Fibroblast of skin of right quadriceps (primary cell): ENCODE data around the gene TSPO2.
A peak's percentile ranks its signal among the peaks of the same experiment; 100 is the strongest.

Experiments
- DNase-seq: peaks from one replicate; pipeline ENCODE4 v3.0.0-alpha.2; 2013

The TSPO2 gene

DNA sequence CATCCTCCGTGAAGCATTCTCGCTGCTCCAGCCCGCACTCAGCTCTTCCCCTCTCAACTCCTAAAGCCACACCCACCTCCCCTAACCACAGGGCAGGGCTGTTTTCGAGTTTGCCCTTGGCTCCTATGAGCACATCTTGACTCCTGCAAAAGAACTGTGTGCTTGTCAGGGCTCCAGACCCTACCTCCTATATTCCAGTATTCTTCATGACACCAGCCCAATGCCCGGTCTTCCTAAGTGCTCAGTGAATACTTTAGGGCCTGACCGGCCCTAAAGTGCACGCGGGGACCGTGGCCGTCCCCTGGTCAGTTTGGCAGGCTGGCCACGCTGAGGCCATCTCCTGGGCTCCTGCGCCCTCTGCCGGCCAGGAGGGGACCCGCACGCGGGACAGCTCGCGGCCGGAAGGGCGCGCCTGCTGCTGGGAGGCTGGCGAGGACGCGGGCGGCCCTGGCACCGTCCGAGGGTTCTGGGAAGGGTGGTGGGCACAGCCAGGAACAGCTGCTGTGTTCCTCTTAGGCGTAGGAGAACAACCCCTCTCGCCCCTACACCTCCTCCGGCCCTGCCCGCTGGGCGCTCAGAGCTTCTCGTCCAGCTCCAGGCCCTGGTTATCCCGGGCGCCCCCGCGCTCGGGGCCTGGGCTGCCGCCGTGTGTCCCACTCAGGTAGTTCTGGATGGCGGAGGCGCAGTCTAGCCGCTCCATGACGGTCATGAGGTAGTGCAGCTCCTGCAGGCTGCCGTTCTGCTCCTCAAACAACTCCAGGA, 14.3 kb upstream of the TSPO2 start:
- peak; percentile 71 for DNase-seq

DNA sequence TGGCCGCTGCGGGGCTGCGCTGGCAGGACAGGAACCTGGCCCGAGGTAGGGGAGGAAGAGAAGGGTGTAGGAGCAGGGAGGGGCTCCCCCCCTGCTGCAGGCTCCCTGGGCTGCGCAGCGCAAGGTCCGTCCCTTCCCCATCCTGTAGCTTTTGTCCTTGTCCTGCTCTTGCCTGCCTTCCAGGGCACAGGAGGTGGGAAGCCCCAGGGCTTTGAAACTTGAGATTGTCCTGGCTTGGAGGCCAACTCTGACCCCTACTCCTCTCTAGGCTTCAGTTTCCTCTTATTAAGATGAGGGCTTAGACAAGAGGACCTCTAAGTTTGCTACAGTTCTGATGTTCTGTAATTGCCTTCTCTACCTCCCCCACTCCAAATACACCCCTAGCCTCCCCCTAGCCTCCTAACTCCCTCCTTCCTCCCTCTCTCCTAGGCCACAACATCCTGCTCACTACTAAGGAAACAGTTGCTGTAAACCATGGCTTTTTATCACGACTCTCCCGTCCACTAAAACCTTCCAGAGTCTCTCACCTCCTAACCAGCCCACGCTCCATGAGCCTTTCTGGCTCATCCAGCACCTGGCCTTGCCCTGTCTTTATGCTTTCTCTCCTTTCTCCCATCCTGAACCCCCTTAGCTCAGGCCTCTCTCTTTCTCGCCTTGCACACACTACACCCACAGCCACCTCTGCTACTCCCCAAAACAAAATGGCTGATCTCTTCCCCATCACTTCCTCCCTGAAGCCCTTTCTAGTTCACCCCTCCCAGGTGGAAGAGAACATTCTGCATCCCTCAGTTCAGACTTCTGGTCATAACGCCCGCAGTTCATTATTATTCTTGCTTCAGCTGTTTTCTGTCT, 13.5 kb upstream of the TSPO2 start:
- DNase-seq, result no peak

GRCh38 chr6:41032830-41033229, 9.4 kb upstream of the TSPO2 start:
- no peak for DNase-seq

DNA sequence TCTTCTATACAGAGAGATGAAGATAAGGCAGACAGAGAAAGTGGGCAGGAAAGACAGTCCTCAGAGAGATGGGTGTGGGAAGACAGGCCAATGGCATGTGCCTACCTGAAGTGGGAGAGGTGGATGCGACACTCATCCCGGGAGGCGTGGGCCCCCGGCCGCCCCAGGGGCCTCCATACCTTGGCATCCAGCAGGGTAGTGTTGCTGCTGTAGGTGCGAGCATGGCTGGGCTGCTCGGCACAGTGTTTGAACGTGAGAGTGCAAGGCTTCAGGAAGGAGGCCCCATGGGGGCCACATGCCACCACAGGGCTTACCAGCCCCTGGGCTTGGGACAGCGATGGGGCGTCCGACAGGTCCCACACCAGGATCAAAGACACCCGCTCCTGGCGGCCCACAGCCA, 8.5 kb upstream of the TSPO2 start:
- DNase-seq, result no peak

- no peak for DNase-seq
Measured at GRCh38 chr6:41036186-41036585, 6.1 kb upstream of the TSPO2 start.

- no peak for DNase-seq
Measured at GRCh38 chr6:41036601-41037000, 5.7 kb upstream of the TSPO2 start.

- no peak for DNase-seq
Measured at GRCh38 chr6:41037107-41037900, 5.0 kb upstream of the TSPO2 start.

DNA sequence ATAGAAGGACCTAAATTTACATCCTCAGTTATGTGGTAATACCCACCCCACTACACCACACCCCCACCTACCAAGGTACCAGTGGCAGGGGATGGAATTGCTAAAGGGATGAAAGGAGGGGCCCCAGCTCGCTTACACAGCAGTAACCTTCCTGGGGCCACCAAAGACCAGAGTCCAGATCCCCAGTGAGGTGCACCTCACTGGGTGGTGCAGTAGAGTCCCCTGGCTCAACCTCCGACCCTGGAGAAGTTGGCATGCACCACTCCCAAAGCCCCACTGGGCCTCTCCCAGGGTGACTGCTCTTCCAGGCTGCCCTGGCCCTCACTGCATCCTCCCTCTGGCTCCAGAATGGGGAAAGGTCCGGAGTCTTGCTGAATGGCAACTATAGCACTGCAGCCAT, 4.1 kb upstream of the TSPO2 start:
- DNase-seq, result no peak

- DNase-seq, result no peak
Measured at GRCh38 chr6:41039060-41039998, 2.9 kb upstream of the TSPO2 start, which contains the start of gene UNC5CL. TSS of gene UNC5CL (minus strand) at chr6:41039221. CDS start at chr6:41035074, 4,147 bp downstream.

- peak; percentile 14 for DNase-seq
Measured at GRCh38 chr6:41040101-41040939, 1.9 kb upstream of the TSPO2 start.

DNA sequence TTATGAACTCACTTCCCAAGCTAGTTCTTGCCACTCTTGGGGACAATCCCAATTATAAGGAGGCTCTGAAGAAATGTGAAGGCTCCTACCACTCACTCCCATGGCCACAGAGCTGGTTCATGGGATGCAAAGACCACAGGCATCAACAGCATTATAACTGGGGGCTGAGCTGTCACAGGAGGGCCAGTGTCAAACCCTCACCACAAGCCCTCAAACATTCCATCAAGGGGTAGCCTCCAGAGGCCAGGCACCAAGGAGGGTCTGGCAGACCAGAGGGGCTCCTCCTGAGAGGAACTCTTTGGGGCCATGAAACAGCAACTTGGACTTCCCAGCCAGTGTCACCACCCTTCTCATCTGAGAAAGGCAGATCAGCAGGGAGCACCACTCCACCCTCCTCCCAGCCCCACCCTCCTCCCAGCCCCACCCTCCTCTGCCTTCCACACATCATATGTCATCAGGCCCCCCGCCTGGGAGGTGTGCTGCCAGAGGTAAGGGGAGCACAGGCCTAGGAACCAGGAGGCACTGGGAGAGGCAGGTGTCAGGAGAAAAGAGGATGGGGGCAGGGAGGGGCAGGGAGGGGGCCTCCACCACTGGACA, 1.2 kb upstream of the TSPO2 start:
- no peak for DNase-seq

GRCh38 chr6:41043151-41043550, 884 bp downstream of the TSPO2 start:
- no peak for DNase-seq

DNA sequence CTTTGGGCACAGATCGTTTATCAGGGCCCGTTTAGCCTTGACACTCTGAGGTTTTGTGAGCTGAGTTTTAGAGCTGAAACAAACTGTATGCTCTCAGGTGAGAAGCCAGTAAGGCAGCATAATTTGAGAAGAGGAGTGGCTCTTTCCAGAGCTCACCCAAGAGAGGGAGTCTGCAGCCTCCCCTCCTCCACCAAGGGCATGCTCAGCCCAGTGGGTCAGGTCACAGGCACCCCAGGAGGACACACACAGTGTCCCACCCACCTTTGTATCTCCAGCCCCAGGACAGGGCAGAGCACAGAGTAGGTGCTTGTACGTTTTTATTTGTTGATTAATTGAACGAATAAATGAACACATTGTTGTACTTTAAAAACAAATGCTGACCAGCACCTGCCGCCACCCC, 3.4 kb downstream of the TSPO2 start:
- no peak for DNase-seq

DNA sequence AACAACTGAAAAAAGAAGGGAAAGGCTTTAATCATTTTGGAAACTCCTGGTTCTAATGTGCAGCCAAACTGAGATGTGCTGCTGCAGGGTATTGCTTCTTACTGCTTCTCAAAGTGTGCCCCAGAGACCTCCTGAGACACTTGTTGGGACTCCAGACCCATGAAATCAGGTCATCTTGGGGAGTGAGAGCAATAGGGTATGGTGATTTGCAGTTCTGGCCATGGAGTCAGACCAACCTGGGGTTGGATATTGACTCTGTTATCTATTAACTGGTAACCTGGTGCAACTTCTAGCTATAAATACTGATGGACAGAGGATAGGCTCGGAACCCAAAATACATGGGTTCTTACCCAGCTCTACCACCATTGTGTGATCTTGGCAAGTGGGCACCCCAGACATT, 3.8 kb downstream of the TSPO2 start:
- DNase-seq, result no peak

DNA sequence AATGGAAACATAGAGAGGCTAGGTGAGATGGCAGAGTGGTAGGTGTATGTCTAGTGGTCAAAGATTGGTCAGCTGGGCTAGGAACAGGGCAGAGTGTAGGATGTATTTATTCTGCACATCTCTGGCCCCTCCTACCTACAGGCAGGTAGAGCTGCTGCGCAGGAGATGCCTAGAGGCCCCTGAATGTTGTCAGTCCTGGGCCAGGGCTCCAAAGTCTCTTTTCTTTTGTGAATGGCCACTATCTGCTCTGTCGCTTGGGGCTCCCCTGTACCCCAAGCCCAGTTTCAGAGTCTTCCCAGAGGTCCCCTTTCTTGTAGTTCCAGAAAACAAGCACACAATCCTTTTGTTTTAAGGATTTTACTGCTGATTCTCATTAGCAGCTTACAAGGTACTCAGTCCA, 5.0 kb downstream of the TSPO2 start:
- no peak for DNase-seq

- DNase-seq, result no peak
Measured at GRCh38 chr6:41047745-41048732, 5.8 kb downstream of the TSPO2 start.

DNA sequence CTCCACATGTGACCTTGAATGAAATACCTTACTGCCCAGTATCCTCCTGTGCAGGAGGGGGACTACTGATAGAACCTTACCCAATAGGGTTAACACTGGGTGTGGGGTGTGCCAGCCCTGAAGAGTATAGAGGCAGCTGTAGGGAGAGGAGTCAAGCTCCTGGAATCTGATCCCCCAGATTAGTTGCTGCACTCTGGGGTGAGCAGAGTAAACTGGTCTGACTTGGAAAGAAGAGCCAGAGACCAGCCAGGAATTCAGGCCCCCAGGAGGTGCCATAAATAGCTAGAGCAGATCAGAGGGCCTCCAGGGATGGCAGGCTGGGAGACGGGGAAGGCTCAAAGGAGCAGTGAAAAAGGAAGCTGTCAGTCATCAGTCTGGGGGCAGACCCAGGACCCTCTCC, 7.3 kb downstream of the TSPO2 start:
- no peak for DNase-seq

- DNase-seq, result no peak
Measured at GRCh38 chr6:41049955-41050354, 7.7 kb downstream of the TSPO2 start.

DNA sequence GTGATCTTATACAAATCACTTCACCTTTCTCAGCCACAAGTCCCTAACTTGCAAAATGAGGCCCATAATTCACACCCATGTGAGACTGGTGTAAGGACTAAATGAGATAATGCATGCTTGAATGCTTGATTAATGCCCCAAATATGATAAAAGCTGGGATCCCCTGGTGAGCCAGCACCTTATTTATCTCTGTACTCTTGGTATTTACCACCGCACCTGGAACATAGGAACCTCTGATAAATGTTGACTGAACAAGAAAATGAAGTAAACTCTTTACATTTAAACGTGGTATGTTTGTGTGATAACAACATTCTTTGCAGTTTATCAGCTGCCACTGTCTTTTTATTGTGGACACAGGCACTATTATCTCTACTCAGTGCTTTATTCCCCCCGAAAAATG, 8.3 kb downstream of the TSPO2 start:
- DNase-seq, result no peak

- DNase-seq, result no peak
Measured at GRCh38 chr6:41051873-41052272, 9.6 kb downstream of the TSPO2 start.
